ENCODE data around the gene ZNF266.
A peak's percentile ranks its signal among the peaks of the same experiment; 100 is the strongest.

The ZNF266 gene

GRCh38 chr19:9435279-9436268 is at the start of gene ZNF266:
ZNF266 (minus strand) TSS chr19:9435573; CDS start chr19:9420089, 15,484 bp downstream.
- DNase-seq, result peak; percentile 80 to 83 (median 82)

DNA sequence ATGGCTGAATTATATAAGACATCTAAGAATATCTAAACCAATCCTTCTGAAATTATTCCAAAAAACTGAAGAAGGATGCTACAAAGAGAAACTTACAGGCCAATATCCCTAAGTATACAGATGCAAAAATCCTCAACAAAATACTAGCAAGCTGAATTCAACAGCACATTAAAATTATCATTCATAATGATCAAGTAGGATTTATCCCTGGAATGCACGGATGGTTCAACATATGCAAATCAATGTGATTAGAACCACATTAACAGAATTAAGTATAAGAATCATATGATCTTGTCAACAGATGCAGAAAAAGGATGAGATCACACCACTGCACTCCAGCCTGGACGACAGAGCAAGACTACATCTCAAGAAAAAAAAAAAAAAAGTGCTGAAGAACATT is 49.8 kb upstream of the ZNF266 start:
- DNase-seq, result no peak

GRCh38 chr19:9474975-9475374 is 39.6 kb upstream of the ZNF266 start:
- DNase-seq, result no peak

GRCh38 chr19:9467161-9467560 is 31.8 kb upstream of the ZNF266 start:
- DNase-seq, result no peak

GRCh38 chr19:9461938-9462337 is 26.6 kb upstream of the ZNF266 start:
- DNase-seq, result no peak

- DNase-seq, result no peak
These were observed 20.8 kb upstream of the ZNF266 start for GRCh38 chr19:9456018-9456689.

DNA sequence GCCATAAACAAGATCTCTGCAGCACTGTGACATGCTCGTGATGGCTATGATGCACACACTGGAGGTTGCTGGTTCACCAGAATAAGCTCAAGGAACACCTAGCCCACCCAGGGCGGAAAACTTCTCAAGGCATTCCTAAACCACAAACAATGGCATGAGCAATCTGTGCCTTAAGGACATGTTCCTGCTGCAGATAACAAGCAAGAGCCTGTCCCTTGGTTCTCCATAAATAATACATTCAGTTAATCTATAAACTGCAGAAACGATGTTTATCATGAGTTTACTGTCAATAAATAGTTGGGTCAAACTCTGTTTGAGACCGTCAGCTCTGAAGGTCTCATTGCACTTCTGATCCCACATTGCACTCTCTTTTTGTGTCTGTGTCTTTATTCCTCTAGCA is 18.6 kb upstream of the ZNF266 start:
- DNase-seq, result no peak

DNA sequence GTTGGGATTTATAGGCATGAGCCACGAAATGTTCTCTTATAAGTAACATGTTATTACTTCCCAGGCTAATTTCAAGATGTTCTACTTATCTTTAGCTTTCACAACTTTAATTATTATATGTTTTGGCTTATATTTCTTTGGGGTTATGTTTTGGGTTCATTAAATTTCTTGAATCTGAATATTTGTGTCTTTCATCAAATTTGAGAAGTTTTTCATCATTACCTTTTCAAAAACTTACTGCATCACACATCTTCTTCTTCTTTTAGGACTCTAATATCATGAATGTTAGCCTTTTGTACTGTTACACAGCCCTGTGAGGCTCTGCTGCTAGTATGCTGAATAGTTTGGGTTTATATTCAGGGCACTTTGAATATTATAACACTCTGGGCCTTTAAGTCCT is 9.7 kb upstream of the ZNF266 start:
- DNase-seq, result no peak

DNA sequence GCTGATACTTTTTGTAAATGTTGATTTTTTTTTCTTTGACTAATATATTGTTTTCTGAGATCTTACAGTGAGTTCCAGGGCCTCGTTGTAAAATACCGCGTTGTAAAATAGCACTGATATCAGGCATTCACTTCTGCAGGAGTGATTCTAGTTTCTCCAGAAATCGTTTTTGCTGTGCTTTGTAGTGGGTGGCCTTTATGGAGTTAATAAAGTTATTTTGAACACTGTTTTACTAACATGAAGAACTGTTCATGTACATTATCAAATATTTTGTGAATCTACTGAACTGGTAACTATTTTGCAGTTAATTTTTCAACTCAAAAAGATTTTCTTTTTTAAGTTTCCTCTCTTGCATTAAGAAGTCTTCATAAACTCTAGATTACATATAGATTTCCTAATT is 985 bp upstream of the ZNF266 start:
- no peak for DNase-seq

DNA sequence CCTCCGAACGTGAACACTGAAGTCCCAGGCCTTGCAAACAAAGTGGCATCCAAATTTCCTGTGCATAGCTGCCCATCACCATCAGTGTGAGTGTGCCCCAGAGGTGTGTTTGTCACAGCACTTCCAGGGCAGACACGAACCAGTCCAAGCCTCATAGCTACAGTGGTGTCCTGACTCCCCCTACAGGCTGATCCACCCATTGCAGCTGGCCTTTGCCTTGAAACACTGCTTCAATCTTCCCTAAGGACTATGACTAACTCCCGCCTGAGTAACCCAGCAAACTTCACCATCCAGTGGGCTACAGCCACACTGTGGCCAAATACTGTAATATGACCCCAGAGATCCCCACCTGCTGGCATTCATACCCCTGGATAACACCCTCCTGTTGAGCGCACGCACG is 3.9 kb downstream of the ZNF266 start:
- DNase-seq, result peak in 2 of 4 experiments; percentile 3 to 4

DNA sequence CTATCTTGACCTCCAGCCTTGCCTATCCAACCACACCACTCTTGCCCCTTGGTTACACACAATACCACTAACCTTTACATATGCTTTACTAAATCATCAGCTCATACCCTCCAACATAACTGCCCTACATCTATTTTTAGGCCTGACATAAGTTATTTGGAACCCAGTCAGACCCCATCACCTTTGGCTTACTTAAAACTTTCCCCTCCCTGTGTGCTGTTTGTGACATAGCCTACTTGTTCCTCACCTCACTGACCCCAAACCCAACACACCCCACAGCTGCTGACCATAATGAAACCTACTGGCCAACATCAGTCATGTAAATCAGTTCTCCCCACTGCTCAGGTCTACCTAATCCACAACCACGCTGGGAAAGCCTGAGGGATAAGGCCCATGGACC is 4.9 kb downstream of the ZNF266 start:
- no peak for DNase-seq

GRCh38 chr19:9427941-9428340 is 7.4 kb downstream of the ZNF266 start:
- DNase-seq, result no peak

GRCh38 chr19:9413240-9413954 is 22.0 kb downstream of the ZNF266 start:
- DNase-seq, result no peak

DNA sequence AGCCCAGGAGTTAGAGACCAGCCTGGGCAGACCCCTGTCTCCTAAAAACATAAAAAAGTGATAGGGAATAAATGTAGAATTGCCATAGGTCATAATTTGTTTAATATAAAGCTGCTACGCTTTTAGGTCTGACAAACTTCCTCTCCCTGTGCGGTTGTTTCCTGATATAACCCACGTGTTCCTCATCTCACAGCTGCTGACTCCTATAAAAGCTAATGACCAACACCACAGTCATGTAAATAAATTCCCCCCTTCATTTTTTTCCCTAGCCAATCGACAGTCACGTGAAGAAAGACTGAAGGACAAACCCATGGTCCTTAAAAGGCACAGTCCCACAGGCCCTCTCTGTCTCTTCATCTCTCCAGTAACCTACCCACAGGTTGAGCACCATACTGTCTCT is 27.5 kb downstream of the ZNF266 start:
- DNase-seq, result no peak

- peak in 2 of 4 experiments; percentile 1 to 16 for DNase-seq
These were observed 28.5 kb downstream of the ZNF266 start for GRCh38 chr19:9406798-9407352.

DNA sequence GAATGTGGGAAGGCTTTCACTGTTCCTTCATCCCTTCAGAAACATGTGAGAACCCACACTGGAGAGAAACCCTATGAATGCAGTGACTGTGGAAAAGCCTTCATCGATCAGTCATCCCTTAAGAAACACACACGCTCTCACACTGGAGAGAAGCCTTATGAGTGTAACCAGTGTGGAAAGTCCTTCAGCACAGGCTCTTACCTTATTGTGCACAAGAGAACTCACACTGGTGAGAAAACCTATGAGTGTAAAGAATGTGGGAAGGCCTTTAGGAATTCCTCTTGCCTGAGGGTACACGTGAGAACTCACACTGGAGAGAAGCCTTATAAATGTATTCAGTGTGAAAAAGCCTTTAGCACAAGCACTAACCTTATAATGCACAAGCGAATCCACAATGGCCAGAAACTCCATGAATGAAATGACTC is 54.0 kb downstream of the ZNF266 start:
- DNase-seq, result no peak

DNA sequence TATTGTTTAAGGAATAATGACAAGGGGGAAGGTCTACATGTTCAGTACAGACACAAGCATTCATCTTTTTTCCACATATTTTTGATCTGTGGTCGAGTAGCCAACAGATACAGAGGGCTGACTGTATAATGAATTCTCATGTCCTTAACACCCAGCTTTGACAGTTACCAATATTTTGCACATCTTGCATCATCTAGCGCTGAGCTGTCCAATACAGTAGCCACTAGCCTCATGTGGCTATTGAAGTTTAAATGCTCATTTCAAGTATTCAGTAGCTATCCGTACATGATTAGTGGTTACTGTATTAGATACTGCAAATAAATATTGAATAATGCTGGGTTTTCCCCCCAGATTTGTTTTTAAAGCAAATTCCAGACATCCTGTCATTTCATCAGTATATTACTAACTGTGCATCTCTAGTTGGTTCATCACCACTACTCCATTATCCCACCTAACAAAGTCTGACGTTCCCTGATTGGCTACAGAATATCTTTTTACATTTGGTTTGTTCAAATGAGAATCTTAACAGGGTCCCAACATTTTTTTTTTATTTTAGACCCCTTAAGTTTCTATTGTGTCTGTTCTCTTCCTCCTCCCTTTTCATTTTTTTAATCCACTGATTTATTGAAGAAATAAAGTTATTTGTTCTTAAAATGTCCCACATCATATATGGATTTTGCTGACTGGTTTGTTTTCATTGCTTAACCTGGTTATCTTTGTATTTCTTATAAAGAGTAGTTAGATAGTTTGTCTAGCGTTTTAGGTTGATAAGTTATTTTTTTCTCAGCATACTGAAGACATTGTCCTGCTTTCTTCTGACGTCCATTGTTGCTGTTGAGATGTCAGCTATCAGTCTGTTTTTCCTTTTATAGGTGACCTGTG is 64.4 kb downstream of the ZNF266 start:
- no peak for DNase-seq

DNA sequence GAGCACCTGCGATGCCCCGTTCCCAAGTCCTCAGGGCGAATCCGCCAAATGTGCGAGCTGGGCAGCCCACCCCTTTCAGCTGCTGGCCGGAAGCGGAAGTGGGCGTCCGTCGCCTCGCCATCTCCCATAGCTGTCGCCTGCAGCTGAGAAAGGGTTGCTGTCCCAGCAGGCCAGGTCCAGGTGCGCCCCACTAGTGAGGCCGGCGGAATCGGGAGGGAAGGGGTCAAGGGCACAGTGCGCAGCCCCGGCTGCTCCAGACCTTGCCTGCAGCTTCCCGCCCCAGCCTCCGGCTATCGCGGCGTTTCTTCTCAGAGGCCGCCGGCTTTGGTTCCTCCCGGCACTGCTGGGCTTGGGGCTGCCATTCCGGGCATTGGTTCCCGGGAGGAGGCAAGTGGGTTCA is 72.5 kb downstream of the ZNF266 start, which contains the start of gene ZNF177:
Gene ZNF177, plus strand, starts transcription at position 109 of the 400 bp plus-strand sequence. CDS start 15,299 bp downstream, outside the sequence.
- no peak for DNase-seq

Measured in activated CD4-positive, CD25-positive, alpha-beta regulatory T cell (primary cell).